Ishikawa (cell line): ENCODE measurements around the gene C19orf73.

Source experiments
- CEBPB ChIP-seq: IDR thresholded peaks from 2 replicates; pipeline ENCODE4 v1.6.1; 2012
- CREB1 ChIP-seq: IDR thresholded peaks from 2 replicates; pipeline ENCODE4 v1.6.1; 2012; ENCODE audit warnings: low read depth
- EGR1 ChIP-seq: IDR thresholded peaks from 2 replicates; pipeline ENCODE4 v1.6.1; 2012
- EP300 ChIP-seq: IDR thresholded peaks from 2 replicates; pipeline ENCODE4 v1.6.1; 2012; ENCODE audit warnings: borderline replicate concordance
- MAX ChIP-seq: IDR thresholded peaks from 2 replicates; pipeline ENCODE4 v1.6.1; 2012
- NFIC ChIP-seq: IDR thresholded peaks from 2 replicates; pipeline ENCODE4 v1.6.1; 2012
- RAD21 ChIP-seq: IDR thresholded peaks from 2 replicates; pipeline ENCODE4 v1.6.1; 2012; ENCODE audit warnings: low read depth
- TAF1 ChIP-seq: IDR thresholded peaks from 2 replicates; pipeline ENCODE4 v1.6.1; 2012; ENCODE audit warnings: low read depth, mild to moderate bottlenecking
- TEAD4 ChIP-seq: IDR thresholded peaks from 2 replicates; pipeline ENCODE4 v1.6.1; 2012
- YY1 ChIP-seq: IDR thresholded peaks from 2 replicates; pipeline ENCODE4 v1.6.1; 2012; ENCODE audit warnings: low read depth

- TF ChIP-seq NFIC (no peak), CREB1 (no peak), RAD21 (no peak), YY1 (no peak), MAX (no peak), EGR1 (no peak), TEAD4 (no peak), EP300 (no peak), CEBPB (no peak), TAF1 (no peak)
Measured at GRCh38 chr19:49109051-49109450, 9.9 kb downstream of the C19orf73 start.
